Activated T-cell treated with anti-CD3 and anti-CD28 coated beads, Interleukin-2, amount 50 U/mL, for 48 hours (primary cell): ENCODE results near the gene FBLN1.
A peak's percentile ranks its signal among the peaks of the same experiment; 100 is the strongest.

Source experiments
- DNase-seq, 2 experiments: peaks; one replicate each; pipeline ENCODE4 v3.0.0-alpha.2; 2020

Gene FBLN1

GRCh38 chr22:45644714-45645113, 142.0 kb downstream of the FBLN1 start:
- DNase-seq, result no peak

- DNase-seq, result no peak
These were observed 142.5 kb downstream of the FBLN1 start for GRCh38 chr22:45645150-45645525.

GRCh38 chr22:45645526-45646414, 143.1 kb downstream of the FBLN1 start:
- DNase-seq, result peak; percentile 85 to 90

GRCh38 chr22:45647532-45648225, 145.0 kb downstream of the FBLN1 start:
- DNase-seq, result no peak

GRCh38 chr22:45648301-45649117, 145.8 kb downstream of the FBLN1 start:
- no peak for DNase-seq

GRCh38 chr22:45649809-45650208, 147.1 kb downstream of the FBLN1 start:
- DNase-seq, result no peak

- DNase-seq, result no peak
These were observed 148.0 kb downstream of the FBLN1 start for GRCh38 chr22:45650721-45651120.
